ENCODE data around the gene CARNS1. TPM values are rescaled to one million over a fixed set of nuclear protein-coding genes. Genes with fewer than 3 reads are reported as not detected.

The CARNS1 gene, protein sequence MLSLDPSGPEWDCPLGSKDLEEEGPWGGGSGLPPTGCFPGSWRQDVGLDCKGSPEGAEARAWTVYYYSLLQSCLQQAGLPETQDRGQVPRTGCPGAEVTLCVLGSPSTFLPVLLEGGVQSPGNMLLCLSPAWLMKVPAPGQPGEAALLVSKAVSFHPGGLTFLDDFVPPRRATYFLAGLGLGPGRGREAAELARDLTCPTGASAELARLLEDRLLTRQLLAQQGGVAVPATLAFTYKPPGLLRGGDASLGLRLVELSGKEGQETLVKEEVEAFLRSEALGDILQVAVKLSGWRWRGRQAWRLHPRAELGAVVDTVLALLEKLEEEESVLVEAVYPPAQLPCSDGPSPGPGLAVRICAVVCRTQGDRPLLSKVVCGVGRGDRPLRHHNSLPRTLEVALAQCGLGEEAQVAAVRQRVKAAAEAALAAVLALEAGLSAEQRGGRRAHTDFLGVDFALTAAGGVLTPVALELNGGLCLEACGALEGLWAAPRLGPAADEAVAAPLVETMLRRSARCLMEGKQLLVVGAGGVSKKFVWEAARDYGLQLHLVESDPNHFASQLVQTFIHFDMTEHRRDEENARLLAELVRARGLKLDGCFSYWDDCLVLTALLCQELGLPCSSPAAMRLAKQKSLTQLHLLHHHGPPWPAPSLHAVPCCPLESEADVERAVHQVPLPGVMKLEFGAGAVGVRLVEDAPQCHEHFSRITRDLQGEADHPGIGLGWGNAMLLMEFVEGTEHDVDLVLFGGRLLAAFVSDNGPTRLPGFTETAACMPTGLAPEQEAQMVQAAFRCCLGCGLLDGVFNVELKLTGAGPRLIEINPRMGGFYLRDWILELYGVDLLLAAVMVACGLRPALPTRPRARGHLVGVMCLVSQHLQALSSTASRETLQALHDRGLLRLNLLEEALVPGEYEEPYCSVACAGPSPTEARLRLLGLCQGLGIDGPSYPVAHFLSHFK
- polyA plus RNA-seq (2011; rRNA removed) (0.07 and 0.12 TPM in 2 replicates), polyA minus RNA-seq (2011; rRNA and poly(A)+ RNA removed) (0.10 TPM in 1 of 2 replicates, not detected in the other)

DNA sequence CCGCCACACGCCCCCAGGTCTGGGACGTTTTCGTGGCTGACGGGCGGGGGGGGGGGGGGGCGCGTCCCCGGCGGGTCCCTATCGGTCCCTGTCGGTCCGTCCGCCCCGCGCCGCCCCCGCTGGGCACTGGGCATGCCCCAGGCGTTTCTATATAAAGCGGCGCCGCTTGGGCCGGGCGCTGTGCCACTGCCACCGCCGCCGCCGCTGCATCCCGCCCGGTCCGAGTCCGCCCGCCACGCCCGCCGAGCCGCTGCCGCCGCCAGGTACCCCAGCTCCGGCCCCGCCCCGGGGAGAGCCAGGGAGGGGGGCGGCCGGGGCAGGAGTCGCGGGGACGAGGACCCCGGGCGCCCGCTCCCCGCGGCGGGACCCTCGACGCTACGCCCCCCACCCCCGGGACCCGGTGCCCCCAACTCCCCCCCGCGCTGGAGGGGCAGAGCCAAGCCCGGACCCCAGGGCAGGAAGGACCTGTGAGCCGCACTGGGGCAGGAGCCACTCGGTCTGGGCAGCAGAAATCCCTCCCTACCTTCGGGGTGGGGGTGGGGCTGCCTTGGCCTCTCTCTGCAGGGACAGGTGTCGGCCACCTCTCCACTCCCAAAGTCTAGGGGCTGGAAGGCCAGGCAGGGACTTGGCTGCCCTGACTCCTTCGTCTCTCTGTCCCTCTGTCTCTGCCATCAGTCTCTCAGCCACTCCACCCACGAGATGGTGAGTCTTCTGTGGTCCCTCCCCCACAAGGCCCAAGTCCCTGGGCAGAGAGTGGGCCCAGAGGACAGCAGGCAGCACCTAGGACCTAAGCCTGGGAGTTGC is at the start of gene CARNS1:
CARNS1 (plus strand) TSS at position 178 of the 804 bp plus-strand sequence; CDS start at position 700, 522 bp downstream.
- Histone ChIP-seq H3K4me3 (ENCODE audit: low read depth, low read length) (no peak within 1 kb of the TSS), H3K27me3 (ENCODE audit: control insufficient read depth, insufficient read depth, low read length) (peaks cover 9% of the 10 kb centered on the region), H3K36me3 (ENCODE audit: control insufficient read depth, insufficient read depth, low read length) (no peaks in the 10 kb centered on the region)
- POLR2A ChIA-PET: no interaction called here
- TF ChIP-seq, protein P1, sequence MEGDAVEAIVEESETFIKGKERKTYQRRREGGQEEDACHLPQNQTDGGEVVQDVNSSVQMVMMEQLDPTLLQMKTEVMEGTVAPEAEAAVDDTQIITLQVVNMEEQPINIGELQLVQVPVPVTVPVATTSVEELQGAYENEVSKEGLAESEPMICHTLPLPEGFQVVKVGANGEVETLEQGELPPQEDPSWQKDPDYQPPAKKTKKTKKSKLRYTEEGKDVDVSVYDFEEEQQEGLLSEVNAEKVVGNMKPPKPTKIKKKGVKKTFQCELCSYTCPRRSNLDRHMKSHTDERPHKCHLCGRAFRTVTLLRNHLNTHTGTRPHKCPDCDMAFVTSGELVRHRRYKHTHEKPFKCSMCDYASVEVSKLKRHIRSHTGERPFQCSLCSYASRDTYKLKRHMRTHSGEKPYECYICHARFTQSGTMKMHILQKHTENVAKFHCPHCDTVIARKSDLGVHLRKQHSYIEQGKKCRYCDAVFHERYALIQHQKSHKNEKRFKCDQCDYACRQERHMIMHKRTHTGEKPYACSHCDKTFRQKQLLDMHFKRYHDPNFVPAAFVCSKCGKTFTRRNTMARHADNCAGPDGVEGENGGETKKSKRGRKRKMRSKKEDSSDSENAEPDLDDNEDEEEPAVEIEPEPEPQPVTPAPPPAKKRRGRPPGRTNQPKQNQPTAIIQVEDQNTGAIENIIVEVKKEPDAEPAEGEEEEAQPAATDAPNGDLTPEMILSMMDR (IDR thresholded peaks at IDR 0.05; ENCODE audit: insufficient read depth, low read depth, low read length): no peak
- DNase-seq (ENCODE audit: low read depth): no peak
- CTCF ChIA-PET: no interaction called here

DNA sequence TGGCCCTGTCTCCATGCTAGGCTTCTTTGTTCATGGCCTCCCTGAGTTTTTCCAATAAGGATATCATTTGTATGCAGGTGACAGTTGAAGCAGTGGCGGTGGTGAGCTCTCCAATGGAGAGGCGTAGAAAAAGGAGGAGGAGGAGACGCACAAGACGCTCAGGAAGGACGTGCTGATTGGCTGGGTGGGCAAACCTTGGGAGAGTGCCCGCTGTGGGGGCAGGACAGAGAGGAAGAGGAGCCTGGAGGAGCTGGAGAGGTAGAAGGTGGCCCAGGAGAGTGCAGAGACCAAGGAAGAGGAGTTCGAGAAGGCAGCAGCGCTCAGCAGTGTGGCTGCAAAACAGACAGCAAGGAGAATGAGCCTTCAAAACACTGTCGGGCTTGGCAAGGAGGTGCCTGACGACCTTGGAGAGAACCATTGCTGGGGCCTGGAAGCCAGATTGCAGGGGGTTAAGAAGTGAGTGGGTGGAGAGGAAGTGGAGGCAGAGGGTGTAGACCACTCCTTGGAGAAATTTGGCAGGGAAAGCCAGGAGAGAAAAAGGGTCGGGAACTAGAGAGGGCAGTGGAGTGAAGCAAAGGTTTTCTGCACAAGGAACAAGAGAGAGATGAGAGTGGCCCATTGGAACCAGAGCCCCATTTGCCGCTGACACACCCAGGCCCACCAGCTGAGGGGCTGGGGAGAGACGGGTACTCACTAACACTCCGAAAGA is 49.6 kb upstream of the CARNS1 start:
- POLR2A ChIA-PET: no interaction called here
- Histone ChIP-seq H3K4me3 (ENCODE audit: low read depth, low read length) (no peak overlapping the region), H3K27me3 (ENCODE audit: control insufficient read depth, insufficient read depth, low read length) (no peaks in the 10 kb centered on the region), H3K36me3 (ENCODE audit: control insufficient read depth, insufficient read depth, low read length) (peaks cover 16% of the 10 kb centered on the region)
- TF ChIP-seq, protein P1 (IDR thresholded peaks at IDR 0.05; ENCODE audit: insufficient read depth, low read depth, low read length): no peak
- no peak for DNase-seq (ENCODE audit: low read depth)
- CTCF ChIA-PET: interaction anchor here (0.8 to 20.3 kb wide), 4 partner anchors 9 to 20 kb away, joined by 3 to 892 read pairs (median 8); partner anchors contain the start of genes CLCF1 and RAD9A

DNA sequence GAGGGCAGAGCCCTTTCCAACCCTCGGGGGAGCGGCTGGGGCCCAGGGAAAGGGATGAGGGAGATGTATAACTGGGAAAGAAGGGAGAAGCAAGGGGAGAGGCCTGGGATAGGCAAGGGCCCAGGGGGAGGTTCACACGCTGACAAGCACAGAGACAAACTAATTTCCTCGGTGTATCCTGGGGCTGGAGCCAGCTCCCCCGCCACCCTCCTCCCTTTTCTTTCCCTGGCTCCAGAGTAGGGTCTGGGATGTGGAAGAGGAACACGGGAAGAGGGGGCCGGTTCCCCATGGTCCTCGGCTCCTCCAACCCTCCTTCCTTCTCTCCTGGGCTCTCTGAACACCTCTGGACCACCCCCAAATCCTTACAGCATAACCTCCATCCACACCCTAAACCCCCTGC is 48.9 kb upstream of the CARNS1 start:
- no peak overlapping the region for H3K4me3 ChIP-seq (ENCODE audit: low read depth, low read length)
- ChIA-PET CTCF (interaction anchor here (1.7 to 20.3 kb wide), 3 partner anchors 10 to 17 kb away, joined by 4 to 892 read pairs (median 12); partner anchors contain the start of genes CLCF1 and RAD9A), POLR2A (no interaction called here)
- no peaks in the 10 kb centered on the region for H3K27me3 ChIP-seq (ENCODE audit: control insufficient read depth, insufficient read depth, low read length)
- peaks cover 16% of the 10 kb centered on the region for H3K36me3 ChIP-seq (ENCODE audit: control insufficient read depth, insufficient read depth, low read length)
- TF ChIP-seq, protein P1 (IDR thresholded peaks at IDR 0.05; ENCODE audit: insufficient read depth, low read depth, low read length): no peak
- no peak for DNase-seq (ENCODE audit: low read depth)

- TF ChIP-seq, protein P1 (IDR thresholded peaks at IDR 0.05; ENCODE audit: insufficient read depth, low read depth, low read length): no peak
- H3K27me3 ChIP-seq (ENCODE audit: control insufficient read depth, insufficient read depth, low read length): no peaks in the 10 kb centered on the region
- ChIA-PET CTCF (interaction anchor here (1.7 to 20.3 kb wide), 3 partner anchors 10 to 17 kb away, joined by 4 to 892 read pairs (median 12); partner anchors contain the start of genes CLCF1 and RAD9A), POLR2A (no interaction called here)
- H3K4me3 ChIP-seq (ENCODE audit: low read depth, low read length): no peak overlapping the region
- H3K36me3 ChIP-seq (ENCODE audit: control insufficient read depth, insufficient read depth, low read length): peaks cover 19% of the 10 kb centered on the region
- no peak for DNase-seq (ENCODE audit: low read depth)
Observed at GRCh38 chr11:67366961-67367760, 48.3 kb upstream of the CARNS1 start.
